Neural progenitor cell (in vitro differentiated cells): ENCODE results near the gene CHKB.

Experiments
- CTCF ChIP-seq: fragments of 200-600 bp; sonication (generic); IDR thresholded peaks from 2 replicates; pipeline ENCODE4 v1.5.1; 2017; ENCODE audit warnings: antibody characterized with exemption, mild to moderate bottlenecking
- EZH2 ChIP-seq: fragments of 200-600 bp; sonication (generic); IDR thresholded peaks from 2 replicates; pipeline ENCODE4 v1.6.1; 2017; ENCODE audit warnings: antibody characterized with exemption, mild to moderate bottlenecking, moderate library complexity
- EZH2phosphoT487 ChIP-seq: fragments of 200-600 bp; sonication (generic); IDR thresholded peaks from 2 replicates; pipeline ENCODE4 v1.6.1; 2017; ENCODE audit warnings: antibody characterized with exemption

GRCh38 chr22:50611341-50612060, 28.9 kb upstream of the CHKB start:
- TF ChIP-seq EZH2 (no peak), CTCF (no peak), EZH2phosphoT487 (no peak)
